WI38 (cell line): ENCODE measurements around the gene CFAP92.

ENCODE experiments used
- H3K4me3 ChIP-seq: 2 replicates; pipeline ENCODE4 v1.5.1; 2011; ENCODE audit warnings: low read depth, mild to moderate bottlenecking, control low read depth, low read length
- CTCF ChIP-seq: IDR thresholded peaks from 2 replicates; pipeline ENCODE4 v1.5.1; 2012; ENCODE audit warnings: low read depth, mild to moderate bottlenecking, control low read depth, low read length

The CFAP92 gene

GRCh38 chr3:129018751-129019150 lies 24.9 kb upstream of the CFAP92 start:
- no peak overlapping the region for H3K4me3 ChIP-seq
- TF ChIP-seq CTCF: no peak

GRCh38 chr3:129018271-129018670 lies 24.4 kb upstream of the CFAP92 start:
- no peak for TF ChIP-seq CTCF
- no peak overlapping the region for H3K4me3 ChIP-seq

GRCh38 chr3:129017484-129017899 lies 23.6 kb upstream of the CFAP92 start:
- no peak for TF ChIP-seq CTCF
- H3K4me3 ChIP-seq: no peak overlapping the region

- H3K4me3 ChIP-seq: no peak overlapping the region
- TF ChIP-seq CTCF: no peak
Observed at GRCh38 chr3:129016720-129017483, 23.0 kb upstream of the CFAP92 start.

GRCh38 chr3:129016356-129016719 lies 22.5 kb upstream of the CFAP92 start:
- no peak overlapping the region for H3K4me3 ChIP-seq

GRCh38 chr3:129015388-129016105 lies 21.7 kb upstream of the CFAP92 start:
- no peak for TF ChIP-seq CTCF
- no peak overlapping the region for H3K4me3 ChIP-seq

More at GRCh38 chr3:129016356-129016719, 22.5 kb upstream of the CFAP92 start:
- no peak for TF ChIP-seq CTCF

GRCh38 chr3:129014793-129015345 lies 21.0 kb upstream of the CFAP92 start:
- H3K4me3 ChIP-seq: no peak overlapping the region
- no peak for TF ChIP-seq CTCF
